NCI-H510A treated with DMSO at 0.1 percent for 48 hours (cell line): ENCODE data around the gene ARFRP1.
"Not testable (repeated sequence)": the region's sequence is repeated elsewhere in the genome, so short reads cannot be mapped to it uniquely, and the experiment has no call there.

ENCODE experiments used
- DNase-seq: peaks from one replicate; lab custom pipeline; 2025; lab: John Stamatoyannopoulos, UW

The ARFRP1 gene

DNA sequence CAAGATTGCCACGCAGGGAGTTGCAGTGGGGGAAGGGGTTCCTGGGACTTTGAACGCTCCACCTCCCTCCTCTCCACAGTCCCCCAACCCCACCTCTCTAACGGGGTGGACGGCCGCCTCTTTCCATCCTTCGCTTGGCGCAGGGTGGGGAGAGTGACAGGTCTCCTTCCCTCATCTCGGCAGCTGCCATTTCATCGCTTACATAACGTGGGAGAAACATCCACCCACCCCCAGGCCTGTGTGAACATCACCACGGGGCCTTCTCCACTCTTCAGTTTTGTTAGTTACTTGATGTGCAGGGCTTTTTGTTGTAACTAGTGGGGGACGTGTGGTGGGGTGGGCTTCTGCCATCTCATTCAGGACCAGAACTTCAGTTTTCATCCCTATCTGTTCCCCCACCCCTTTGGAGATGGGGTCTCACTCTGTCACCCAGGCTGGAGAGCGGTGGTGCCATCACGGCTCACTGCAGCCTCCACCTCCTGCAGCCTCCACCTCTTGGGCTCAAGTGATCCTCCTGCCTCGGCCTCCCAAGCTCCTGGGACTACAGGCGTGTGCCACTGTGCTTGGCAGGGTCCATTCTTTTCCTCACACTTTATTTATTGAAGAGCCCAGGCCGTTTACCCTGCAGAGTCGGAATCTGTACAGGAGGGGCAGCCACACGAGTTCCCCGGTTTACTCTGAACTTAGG lies 32.0 kb downstream of the ARFRP1 start:
- DNase-seq = no peak

DNA sequence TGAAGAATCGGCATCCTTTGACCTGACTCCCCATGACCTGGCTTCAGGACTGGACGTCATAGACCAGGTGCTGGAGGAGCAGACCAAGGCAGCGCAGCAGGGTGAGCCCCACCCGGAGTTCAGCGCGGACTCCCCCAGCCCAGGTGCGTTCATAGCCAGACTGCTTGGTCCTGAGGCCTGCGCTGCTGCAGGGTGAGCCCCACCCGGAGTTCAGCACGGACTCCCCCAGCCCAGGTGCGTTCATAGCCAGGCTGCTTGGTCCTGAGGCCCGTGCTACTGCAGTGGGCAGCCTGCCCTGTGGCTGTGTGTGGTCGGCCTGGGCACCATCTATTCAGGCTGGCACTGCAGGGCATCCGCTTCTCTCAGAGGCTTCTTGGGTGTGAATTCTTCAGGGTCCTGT lies 33.8 kb downstream of the ARFRP1 start:
- DNase-seq = no peak

DNA sequence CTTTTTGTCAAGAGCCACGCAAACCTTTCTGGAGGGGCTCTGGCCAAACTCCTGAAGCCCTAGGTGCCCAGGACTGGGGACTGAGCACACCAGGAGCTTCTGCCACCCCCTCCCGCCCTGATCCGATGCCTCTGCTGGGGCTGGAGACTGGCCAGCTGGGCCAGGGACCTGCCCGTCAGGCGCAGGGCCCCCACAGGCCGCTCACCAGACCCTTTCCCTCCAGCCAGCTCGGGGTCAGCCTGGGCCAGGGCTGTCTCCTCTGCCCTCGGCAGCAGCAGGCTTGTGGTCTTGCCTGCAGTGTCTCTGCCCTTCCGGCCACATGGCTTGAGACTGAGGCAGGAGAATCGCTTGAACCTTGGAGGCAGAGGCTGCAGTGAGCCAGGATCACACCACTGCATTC lies 35.1 kb downstream of the ARFRP1 start:
- DNase-seq = no peak

DNA sequence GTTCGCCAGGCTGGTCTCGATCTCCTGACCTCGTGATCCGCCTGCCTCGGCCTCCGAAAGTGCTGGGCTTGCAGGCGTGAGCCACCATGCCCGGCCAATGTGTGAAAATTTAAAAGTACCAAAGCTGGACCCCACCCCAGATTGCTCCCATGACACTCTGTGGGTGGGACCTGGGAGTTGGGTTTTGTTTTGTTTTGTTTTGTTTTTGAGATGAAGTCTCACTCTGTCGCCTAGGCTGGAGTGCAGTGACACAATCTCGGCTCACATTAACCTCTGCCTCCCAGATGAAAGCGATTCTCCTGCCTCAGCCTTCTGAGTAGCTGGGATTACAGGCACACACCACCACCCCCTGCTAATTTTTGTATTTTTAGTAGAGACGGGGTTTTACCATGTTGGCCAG lies 36.1 kb downstream of the ARFRP1 start:
- not testable (repeated sequence) for DNase-seq

DNA sequence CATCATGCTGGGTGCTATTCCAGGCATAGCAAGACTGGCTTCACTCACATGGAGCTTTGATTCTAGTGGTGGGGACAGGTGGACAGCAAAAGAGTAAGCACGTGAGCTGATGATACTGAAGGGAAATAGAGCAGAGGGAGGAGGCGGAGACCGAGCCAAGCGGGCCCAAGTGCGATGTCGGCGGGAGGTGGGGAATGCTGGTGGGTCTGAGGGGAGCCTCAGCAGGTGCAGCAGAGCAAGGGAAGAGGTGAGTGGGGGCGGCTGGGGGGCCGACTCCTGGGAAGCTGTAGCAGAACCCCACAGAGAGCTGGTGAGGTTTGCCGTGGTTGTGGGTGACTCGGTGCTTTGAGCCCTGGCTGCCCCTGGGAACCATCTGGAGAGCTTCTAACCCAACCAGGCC lies 39.4 kb downstream of the ARFRP1 start:
- no peak for DNase-seq

DNA sequence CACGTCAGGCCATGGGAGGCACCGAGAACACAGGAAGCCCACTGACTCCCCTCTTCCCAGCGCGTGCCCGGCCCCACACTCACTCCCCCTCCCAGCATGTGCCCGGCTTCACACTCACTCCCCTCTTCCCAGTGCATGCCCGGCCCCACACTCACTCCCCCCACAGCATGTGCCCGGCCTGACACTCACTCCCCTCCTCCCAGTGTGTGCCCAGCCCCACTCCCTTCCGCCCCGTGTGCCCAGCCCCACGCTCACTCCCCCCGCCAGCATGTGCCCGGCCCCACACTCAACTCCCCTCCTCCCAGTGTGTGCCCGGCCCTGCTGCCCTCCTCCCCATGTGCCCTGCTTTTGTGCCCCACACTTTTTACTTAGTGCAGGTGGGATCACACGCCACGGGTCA lies 39.9 kb downstream of the ARFRP1 start:
- DNase-seq = no peak

DNA sequence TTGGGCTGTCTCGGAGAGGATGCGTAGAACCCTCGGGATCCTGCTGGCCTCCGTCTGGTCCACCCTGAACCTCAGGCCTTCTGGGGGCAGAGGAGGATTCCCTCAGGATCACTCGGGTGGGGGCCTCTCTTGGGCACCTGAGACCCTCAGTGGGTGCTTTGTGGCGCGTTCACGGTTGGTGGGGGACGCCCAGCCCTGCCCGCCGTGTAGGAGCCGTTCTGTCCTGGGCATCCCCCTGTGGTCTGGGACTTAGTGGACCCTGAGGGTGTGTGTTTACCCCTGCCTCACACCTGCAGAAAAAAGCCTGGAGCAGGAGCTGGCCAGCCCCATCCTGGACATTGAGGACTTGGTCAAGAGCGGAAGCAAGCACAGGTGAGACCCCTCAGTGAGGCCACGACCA lies 42.1 kb downstream of the ARFRP1 start:
- no peak for DNase-seq

DNA sequence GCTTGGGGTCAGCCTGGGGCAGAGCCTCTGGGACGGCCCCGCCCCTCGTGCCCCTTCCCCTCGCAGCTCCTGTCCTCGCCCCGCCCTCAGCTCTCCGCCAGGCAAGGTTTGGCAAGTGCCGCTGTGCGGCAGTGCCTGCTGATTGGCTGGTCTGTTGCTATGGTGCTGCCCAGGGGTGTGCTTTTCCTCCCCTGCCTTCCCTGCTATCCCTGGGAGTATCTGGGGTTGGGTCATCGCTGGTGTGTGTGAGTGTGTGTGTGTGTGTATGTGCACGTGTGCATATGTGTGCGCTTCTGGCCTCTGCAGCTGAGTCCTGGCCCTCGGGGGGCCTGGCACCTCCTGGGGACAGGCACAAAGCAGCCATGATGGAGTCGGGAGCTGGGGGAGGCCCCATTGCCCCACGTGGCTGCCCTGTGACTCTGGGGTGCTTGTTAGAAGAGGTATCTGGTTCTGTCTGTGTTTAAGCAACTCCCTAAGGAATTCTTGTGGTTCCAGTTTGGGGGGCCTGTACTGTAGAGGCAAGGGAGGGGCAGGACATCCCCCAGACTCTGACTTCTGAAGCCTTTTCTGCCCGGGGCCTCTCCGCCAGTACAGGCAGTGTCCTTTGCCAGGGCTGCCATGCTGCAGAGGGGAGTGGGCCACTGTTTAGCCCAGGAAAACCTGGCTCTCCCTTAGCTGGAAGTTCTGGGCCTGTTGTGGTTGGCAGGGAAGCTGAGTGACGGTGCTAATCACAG lies 42.7 kb downstream of the ARFRP1 start:
- DNase-seq = no peak

DNA sequence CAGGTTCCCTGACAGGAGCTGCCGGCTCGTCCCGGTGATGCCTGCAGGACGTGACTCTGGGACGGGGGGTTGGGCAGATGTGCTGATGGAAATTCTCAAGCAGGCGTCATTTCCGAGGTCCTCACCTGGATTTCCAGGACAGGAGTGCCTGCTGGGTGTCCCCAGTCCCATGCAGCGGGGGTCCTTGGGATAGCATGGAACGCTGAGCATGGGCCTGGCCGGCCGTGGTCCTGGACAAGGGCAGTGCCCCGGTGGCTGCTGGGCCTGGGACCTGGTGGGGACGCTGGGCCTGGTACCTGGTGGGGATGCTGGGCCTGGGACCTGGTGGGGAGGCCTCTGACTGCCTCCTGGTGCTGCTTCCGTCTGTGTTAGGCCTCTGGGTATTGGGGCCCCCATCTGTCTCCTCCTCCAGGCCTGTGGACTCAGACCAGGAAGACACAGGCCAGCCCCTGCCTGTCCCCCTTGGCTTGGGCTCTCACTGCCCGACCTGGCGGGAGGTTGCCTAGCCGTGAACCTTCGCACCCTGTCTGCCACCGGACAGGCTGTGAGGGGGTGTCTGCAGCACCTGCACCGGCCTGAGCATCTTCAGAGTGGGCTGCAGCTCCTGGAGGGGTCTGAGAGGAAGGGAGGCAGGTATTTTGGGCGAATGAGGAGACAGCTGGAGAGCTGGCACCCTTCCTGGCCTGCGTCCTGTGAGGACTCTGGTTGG lies 43.5 kb downstream of the ARFRP1 start:
- DNase-seq = no peak

DNA sequence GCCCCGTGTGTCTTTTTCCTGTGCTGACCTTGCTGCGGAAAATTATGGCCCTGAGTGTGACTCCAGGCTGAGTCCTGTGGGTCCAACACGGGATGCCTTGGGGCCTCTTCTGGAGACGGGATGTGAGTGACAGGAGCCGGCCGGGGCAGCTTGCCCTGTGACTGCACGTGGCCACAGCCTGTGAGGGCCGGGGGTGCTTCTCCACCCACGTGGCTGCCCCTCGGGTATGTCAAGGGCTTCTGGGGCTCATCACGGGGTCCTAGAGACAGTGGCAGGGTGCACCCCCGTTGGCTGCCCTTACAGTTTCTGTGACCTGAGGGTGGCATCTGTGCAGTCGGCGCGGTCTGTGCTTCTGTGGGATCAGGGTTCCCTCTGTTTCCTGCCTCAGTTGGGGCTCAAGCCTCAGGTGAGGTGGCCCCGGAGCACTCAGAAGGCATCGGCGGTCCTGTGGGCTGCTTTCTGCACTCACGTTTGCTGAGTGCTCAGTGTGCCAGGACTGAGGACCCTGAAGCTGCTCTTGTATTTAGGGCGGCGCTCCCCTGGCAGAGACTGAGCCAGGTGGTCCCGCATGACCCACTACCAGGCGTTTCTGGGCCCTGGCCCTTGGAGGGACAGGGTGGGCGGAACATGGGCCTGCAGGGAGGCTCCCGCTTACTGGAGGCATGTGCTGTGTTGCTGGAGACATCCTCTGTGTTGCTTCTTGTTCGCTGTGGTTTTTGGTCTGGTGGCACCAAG lies 44.3 kb downstream of the ARFRP1 start:
- no peak for DNase-seq

DNA sequence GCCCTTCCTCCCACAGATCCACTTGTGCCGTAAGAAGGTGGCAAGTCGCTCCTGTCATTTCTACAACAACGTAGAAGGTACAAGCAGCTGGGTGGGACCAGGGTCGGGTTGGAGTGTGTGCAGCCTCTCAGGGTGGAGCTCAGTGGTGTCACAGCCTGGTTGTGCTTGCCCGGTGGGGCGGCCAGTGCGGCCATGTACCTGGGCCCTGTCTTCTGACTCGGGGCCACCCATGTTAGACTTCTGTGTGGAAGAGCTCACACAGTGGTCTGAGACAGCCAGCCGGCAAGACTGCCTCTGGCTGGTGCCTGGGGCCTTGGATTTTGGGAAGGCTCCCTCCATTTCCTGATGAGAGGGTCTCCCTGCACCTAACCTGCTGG lies 45.0 kb downstream of the ARFRP1 start:
- no peak for DNase-seq

DNA sequence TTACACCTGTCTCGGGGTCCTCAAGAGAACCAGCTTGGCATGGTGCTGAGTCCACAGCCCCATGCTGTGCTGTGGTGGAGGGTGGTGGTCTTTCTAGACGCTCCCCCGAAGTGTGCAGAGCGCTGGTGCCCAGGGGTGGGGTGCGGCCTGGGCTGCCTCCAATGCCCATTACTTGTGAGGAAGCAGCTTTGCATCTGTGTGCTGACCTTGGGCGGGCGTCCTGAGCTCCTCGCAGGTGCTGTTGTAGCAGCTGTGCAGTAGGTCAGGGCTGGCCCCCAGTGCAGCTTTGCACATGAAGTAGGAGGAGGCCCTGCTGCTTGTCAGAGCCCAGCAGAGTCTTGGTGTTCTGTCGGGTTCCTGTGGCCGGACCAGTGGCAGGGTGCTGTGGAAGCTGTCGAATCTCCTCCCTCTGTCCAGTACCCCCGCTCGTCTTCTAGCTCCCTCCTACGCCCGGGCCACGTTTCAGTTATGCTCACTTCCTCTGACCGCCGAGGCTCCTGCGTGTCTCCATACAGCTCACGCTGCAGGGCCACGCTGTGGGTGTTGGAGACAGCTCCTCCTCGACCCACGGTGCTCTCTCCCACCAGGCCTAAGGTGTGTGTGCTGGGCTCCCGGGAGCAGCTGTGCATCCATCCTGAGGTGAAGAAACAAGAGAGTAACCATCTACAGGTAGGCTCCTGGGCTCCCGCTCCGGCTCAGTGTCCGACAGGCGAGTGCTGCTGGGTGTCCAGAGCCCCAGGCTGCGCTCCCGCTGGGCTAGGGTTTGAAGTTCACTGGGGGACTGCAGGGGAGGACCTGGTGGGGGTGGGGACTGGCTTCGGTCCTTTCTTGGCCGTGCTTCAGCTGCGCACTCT lies 45.6 kb downstream of the ARFRP1 start:
- DNase-seq = no peak

DNA sequence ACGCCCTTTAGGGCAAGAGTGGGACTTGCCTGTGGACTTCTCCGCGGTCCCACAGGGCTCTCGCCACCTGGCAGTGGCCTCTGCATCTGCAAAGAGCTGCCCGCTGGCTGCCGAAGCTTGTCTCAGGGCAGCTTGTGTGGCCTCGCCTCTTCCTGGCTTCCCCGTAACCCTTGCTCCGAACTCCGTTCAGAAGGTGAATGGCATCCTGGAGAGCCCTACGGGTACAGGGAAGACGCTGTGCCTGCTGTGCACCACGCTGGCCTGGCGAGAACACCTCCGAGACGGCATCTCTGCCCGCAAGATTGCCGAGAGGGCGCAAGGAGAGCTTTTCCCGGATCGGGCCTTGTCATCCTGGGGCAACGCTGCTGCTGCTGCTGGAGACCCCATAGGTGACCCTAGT lies 46.7 kb downstream of the ARFRP1 start:
- DNase-seq = no peak

DNA sequence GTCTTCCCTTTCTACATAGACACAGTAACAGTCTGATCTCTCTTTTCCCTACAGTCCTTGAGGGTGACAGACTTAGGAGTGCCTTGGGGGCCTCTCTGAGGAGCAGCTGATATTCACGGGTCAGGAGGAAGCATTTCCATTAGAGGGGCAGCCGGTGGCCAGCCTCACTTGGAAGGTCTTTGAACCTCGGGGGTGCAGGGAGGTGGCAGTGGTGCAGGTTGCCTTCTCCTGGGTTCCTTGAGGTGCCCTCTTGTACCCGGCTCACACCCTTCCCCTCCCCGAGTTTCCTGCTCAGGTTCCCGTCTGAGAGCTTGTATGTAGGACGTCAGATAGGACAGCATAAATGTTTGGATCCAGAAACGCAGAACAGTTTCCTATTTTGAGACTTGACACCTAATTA lies 47.2 kb downstream of the ARFRP1 start:
- DNase-seq = no peak

DNA sequence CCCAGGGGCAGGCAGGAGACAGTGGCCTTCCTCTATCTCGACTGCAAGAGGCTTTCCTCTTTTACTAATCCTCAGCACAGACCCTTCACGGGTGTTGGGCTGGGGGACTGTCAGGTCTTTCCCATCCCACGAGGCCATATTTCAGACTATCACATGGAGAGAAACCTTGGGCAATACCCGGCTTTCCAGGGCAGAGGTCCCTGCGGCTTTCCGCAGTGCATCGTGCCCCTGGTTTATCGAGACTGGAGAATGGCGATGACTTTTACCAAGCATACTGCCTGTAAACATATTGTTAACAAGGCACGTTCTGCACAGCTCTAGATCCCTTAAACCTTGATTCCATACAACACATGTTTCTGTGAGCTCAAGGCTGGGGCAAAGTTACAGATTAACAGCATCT lies 47.6 kb downstream of the ARFRP1 start:
- not testable (repeated sequence) for DNase-seq

DNA sequence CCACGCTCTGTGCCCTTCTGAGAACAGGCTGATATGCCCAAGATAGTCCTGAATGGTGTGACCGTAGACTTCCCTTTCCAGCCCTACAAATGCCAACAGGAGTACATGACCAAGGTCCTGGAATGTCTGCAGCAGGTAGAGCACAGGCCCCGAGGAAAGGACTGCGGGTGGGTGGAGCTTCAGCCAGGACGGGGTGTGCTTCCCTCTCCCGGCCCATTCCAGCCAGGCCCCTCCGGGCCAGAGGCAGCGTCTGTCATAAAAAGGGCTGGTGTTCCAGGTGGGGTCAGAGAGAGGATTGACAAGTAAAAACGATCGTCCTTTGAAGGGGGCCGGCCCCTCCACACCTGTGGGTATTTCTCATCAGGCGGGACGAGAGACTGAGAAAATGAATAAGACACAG lies 48.4 kb downstream of the ARFRP1 start:
- DNase-seq = no peak

DNA sequence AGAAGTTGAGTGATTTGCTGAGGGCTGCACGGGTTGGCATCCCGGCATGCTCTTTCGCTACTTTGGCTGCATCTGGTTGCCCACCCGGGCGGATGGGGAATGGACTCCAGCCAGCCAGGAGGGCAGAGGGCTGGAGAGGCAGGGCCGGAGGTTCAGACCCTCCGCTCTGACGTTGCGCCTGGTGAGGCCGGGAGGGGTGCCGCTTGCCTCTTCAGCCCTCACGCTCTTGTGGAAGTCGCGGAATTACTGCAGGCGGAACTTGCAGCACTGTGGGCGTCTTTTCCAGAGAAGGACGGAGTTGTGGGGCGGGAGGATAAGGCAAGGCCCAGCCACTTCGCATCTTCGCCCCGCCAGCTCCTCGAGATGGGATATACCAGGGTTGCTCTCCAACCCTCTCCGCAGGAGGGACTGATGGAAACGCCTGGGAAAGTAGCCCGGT lies 49.0 kb downstream of the ARFRP1 start:
- DNase-seq = no peak

DNA sequence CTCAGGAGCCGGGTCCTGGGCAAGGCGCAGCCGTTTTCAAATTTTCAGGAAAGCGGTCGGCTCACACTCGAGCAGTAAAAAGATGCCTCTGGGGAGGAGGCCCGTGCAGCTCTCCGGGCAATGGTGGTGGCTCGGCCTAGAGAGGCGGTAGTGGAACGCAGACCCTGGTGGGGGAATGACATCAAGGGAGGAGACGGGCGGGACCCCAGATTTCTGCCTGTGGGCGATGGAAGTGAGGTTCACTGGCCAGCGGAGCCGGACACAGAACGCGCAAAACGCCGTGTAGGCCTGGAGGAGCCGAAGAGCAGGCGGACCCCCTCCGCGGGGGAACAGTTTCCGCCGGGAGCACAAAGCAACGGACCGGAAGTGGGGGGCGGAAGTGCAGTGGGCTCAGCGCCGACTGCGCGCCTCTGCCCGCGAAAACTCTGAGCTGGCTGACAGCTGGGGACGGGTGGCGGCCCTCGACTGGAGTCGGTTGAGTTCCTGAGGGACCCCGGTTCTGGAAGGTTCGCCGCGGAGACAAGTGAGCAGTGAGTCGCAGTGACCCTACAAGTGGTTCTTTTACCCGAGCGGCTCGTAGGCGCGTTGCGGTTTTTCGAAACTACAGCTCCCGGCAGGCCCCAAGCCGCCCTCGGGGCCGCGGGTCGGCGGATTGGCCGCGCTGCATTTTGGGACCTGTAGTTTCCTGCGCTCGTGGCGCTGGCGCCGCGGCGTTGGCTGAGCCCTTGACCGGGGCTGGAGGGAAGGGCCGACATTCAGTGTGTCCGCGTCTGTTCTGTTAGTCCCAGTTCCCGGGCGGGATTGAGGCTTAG lies 49.6 kb downstream of the ARFRP1 start, which contains the start of gene RTEL1:
RTEL1 (plus strand) TSS at position 376 of the 812 bp plus-strand sequence. CDS start 1,091 bp downstream, outside the sequence.
- DNase-seq = peak; percentile 96

DNA sequence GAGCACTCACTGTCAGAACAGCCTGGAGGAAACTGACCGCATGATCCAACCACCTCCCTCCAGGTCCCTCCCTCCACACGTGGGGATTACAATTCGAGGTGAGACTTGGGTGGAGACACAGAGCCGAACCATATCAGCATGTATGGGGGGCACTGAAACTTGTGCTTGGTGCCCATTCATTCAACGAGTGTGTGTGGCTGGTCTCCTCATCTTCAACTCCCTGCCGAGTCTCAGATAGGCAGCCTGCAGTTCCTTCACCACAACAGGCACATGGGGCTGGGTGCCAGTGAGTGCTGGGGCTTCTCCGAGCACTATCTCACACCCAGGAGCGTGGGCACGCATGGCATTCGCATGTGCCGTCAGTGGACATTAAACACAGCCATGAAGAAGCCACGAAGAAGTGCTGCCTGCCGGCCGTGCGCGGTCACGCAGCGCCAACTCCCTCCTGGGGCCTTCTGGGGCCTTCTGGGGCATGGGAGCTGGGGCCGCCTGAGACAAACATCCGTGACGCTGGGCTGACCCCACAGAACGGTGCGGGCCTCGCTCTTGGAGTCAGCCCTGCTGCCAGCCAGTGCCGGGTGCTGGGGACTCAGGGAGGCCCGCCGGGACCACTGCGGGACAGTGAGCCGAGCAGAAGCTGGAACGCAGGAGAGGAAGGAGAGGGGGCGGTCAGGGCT lies 50.4 kb downstream of the ARFRP1 start:
- no peak for DNase-seq

DNA sequence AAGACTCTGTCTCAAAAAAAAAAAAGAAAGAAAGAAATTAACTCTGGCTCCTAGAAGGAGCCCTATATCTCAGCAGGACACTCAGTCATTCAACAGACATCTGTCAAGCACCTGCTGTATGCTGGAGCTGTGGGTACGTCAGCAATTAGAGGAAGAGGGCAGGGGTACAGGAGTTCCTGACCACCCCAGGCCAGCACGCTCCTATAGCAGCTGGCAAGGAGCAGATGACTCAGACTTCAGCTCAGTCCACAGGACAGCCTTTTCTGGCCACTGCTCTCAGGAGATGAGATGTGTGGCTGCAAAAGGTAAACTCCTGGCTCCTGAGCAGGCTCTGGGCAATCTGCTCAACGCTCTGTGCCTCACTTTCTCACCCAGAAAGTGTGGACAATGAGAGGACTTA lies 51.3 kb downstream of the ARFRP1 start:
- DNase-seq = no peak
